Liver (tissue), 3 donors: ENCODE data around the gene S100A16.
A peak's percentile ranks its signal among the peaks of the same experiment; 100 is the strongest.

Experiments
- EGR1 ChIP-seq, 2 donors: IDR thresholded peaks; 2 replicates each; pipeline ENCODE4 v1.6.1; 2016 to 2018; ENCODE audit warnings: antibody characterized with exemption in 2 of 2, low read depth in 2 of 2
- FOXA2 ChIP-seq: IDR thresholded peaks from 2 replicates; pipeline ENCODE4 v1.6.1; 2016; ENCODE audit warnings: antibody characterized with exemption
- GABPA ChIP-seq, 2 donors: IDR thresholded peaks in 1 of 2; conservative IDR thresholded peaks in 1 of 2; 2 replicates each; pipeline ENCODE4 v1.6.1; 2016; ENCODE audit warnings: antibody characterized with exemption in 2 of 2, mild to moderate bottlenecking in 1 of 2, moderate library complexity in 1 of 2
- HNF4G ChIP-seq: IDR thresholded peaks from 2 replicates; pipeline ENCODE4 v1.6.1; 2016; ENCODE audit warnings: antibody characterized with exemption
- RAD21 ChIP-seq, 2 donors: IDR thresholded peaks; 2 replicates each; pipeline ENCODE4 v1.6.1; 2016; ENCODE audit warnings: antibody characterized with exemption in 2 of 2, mild to moderate bottlenecking in 2 of 2
- REST ChIP-seq: IDR thresholded peaks from 2 replicates; pipeline ENCODE4 v1.6.1; 2016; ENCODE audit warnings: antibody characterized with exemption, mild to moderate bottlenecking
- RXRA ChIP-seq, 2 donors: IDR thresholded peaks; 2 replicates each; pipeline ENCODE4 v1.6.1; 2017 to 2018; ENCODE audit warnings: antibody characterized with exemption in 2 of 2, mild to moderate bottlenecking in 1 of 2
- SP1 ChIP-seq: IDR thresholded peaks from 2 replicates; pipeline ENCODE4 v1.6.1; 2018; ENCODE audit warnings: antibody characterized with exemption, mild to moderate bottlenecking
- YY1 ChIP-seq: IDR thresholded peaks from 2 replicates; pipeline ENCODE4 v1.6.1; 2016; ENCODE audit warnings: antibody characterized with exemption, mild to moderate bottlenecking
- TF ChIP-seq, protein P1 (sequence below): fragments of 150-350 bp; IDR thresholded peaks from 2 replicates; pipeline ENCODE4 v1.5.1; 2017; ENCODE audit warnings: improper control_type of control experiment, low read depth, low read length; ENCODE audit not compliant: missing input control
- TF ChIP-seq, protein P2 (sequence below): IDR thresholded peaks from 2 replicates; pipeline ENCODE4 v1.6.1; 2016; ENCODE audit warnings: antibody characterized with exemption
- TF ChIP-seq, protein P3 (sequence below): IDR thresholded peaks from 2 replicates; pipeline ENCODE4 v1.6.1; 2016; ENCODE audit warnings: antibody characterized with exemption
- donor health status: healthy.
- donor health status: healthy.

DNA sequence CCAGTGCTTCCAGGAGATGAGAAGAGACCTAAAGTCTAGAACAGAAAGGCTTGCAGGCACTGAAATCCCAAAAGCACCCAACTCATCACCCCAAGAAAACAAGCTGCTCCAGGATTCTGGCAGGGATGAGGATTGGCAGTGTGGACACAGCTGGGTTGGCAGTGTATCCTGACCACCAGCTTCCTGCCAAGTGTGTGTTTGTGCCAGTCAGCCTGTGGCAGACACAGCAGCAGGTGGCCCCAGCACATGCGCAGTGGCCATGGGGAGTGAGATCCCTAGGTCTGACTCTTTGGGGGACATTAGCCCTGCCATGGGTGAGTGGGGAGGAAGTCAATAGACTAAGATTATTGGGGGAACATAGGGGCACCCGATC is 36.9 kb upstream of the S100A16 start:
- TF ChIP-seq GABPA (IDR thresholded peaks at IDR 0.05 in 1 of 2, conservative IDR thresholded peaks at IDR 0.05 in 1 of 2) (peak in 1 of 2 donors; percentile 34), RAD21 (IDR thresholded peaks at IDR 0.05) (peak in 1 of 2 donors; percentile 18), REST (no peak), SP1 (no peak), EGR1 (IDR thresholded peaks at IDR 0.05; ENCODE audit: low read depth in 2 of 2) (no peak), HNF4G (no peak), YY1 (no peak), RXRA (IDR thresholded peaks at IDR 0.05) (peak; percentile 35 to 36), FOXA2 (peak; percentile 89)
- TF ChIP-seq, protein P1, sequence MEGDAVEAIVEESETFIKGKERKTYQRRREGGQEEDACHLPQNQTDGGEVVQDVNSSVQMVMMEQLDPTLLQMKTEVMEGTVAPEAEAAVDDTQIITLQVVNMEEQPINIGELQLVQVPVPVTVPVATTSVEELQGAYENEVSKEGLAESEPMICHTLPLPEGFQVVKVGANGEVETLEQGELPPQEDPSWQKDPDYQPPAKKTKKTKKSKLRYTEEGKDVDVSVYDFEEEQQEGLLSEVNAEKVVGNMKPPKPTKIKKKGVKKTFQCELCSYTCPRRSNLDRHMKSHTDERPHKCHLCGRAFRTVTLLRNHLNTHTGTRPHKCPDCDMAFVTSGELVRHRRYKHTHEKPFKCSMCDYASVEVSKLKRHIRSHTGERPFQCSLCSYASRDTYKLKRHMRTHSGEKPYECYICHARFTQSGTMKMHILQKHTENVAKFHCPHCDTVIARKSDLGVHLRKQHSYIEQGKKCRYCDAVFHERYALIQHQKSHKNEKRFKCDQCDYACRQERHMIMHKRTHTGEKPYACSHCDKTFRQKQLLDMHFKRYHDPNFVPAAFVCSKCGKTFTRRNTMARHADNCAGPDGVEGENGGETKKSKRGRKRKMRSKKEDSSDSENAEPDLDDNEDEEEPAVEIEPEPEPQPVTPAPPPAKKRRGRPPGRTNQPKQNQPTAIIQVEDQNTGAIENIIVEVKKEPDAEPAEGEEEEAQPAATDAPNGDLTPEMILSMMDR: no peak
- TF ChIP-seq, protein P2, sequence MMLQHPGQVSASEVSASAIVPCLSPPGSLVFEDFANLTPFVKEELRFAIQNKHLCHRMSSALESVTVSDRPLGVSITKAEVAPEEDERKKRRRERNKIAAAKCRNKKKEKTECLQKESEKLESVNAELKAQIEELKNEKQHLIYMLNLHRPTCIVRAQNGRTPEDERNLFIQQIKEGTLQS: no peak
- TF ChIP-seq, protein P3, sequence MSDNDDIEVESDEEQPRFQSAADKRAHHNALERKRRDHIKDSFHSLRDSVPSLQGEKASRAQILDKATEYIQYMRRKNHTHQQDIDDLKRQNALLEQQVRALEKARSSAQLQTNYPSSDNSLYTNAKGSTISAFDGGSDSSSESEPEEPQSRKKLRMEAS: peak; percentile 68
